GM12878 (cell line): ENCODE results near the gene TRIM32. TPM values are rescaled to one million over a fixed set of nuclear protein-coding genes. Genes with fewer than 3 reads are reported as not detected.
A peak's percentile ranks its signal among the peaks of the same experiment; 100 is the strongest.

Experiments
- ATAC-seq: fragments of 200-7000 bp; cut with Tn5 transposase; 3 replicates; pipeline ENCODE4 v1.9.1; 2020; ENCODE audit warnings: mild to moderate bottlenecking, moderate library complexity
- BruUV-seq: library from RNA; stranded (reverse); fragments of 400-500 nt; replicated peaks from 2 replicates; lab custom pipeline; 2021; lab: Mats Ljungman, UMichigan
- CTCF ChIA-PET: fragments of 300-600 bp; sonication (Branson Sonifier 250); formaldehyde crosslinking; extraction: SDS; loops from one replicate; lab custom pipeline; 2021; ENCODE audit warnings: inconsistent platforms; lab: Yijun Ruan, JAX
- POLR2A ChIA-PET: fragments of 350-600 bp; formaldehyde crosslinking; extraction: SDS; loops from one replicate; lab custom pipeline; 2021; ENCODE audit warnings: inconsistent platforms; lab: Charles Lee
- RAD21 ChIA-PET: fragments of 300-600 bp; sonication (Branson Sonifier 250); formaldehyde crosslinking; loops from one replicate; lab custom pipeline; 2023; ENCODE audit warnings: antibody characterized with exemption; ENCODE audit not compliant: unreplicated experiment; lab: Charles Lee
- SMC1A ChIA-PET: fragments of 300-600 bp; sonication (Branson Sonifier 250); formaldehyde crosslinking; loops from one replicate; lab custom pipeline; 2023; ENCODE audit not compliant: unreplicated experiment, uncharacterized antibody; lab: Charles Lee
- DNase-seq: peaks from one replicate; pipeline ENCODE4 v3.0.0-alpha.2; 2011; ENCODE audit warnings: low read depth, low spot score
- FAIRE-seq: peaks from 3 replicates; lab custom pipeline; 2011; peaks lifted over from hg19 to GRCh38; lab: Jason Lieb, UNC
- H2AFZ ChIP-seq: 2 replicates; pipeline ENCODE4 v1.6.0; 2011; ENCODE audit warnings: low read depth, low read length, control low read depth; ENCODE audit not compliant: control insufficient read depth
- H3K27ac ChIP-seq: 2 replicates; pipeline ENCODE4 v1.5.1; 2011; ENCODE audit warnings: control low read depth; ENCODE audit not compliant: control insufficient read depth, insufficient read depth
- H3K27me3 ChIP-seq, 2 experiments: replicated peaks in 1 of 2; 2 replicates each; pipeline versions ENCODE4 v1.6.0 to v1.6.1; 2011; ENCODE audit warnings: low read length in 1 of 2; ENCODE audit not compliant: control insufficient read depth in 2 of 2, insufficient read depth in 2 of 2
- H3K36me3 ChIP-seq, 2 experiments: 2 replicates each; pipeline ENCODE4 v1.5.1; 2011; ENCODE audit warnings: low read length in 1 of 2; ENCODE audit not compliant: control insufficient read depth in 2 of 2, insufficient read depth in 2 of 2
- H3K4me1 ChIP-seq: 2 replicates; pipeline ENCODE4 v1.6.1; 2011; ENCODE audit warnings: mild to moderate bottlenecking, low read length, moderate library complexity, mixed read lengths; ENCODE audit not compliant: control insufficient read depth, insufficient read depth
- H3K4me2 ChIP-seq: 2 replicates; pipeline ENCODE4 v1.6.0; 2011; ENCODE audit warnings: control low read depth; ENCODE audit not compliant: control insufficient read depth, insufficient read depth
- H3K4me3 ChIP-seq: fragments of 200-600 bp; sonication (generic); 2 replicates; pipeline ENCODE4 v1.5.1; 2016
- H3K79me2 ChIP-seq: 2 replicates; pipeline ENCODE4 v1.6.0; 2011; ENCODE audit warnings: low read length; ENCODE audit not compliant: control insufficient read depth, insufficient read depth
- H3K9ac ChIP-seq: 2 replicates; pipeline ENCODE4 v1.8.0; 2011; ENCODE audit warnings: low read length, control low read depth, mixed read lengths; ENCODE audit not compliant: control insufficient read depth, insufficient read depth
- H3K9me3 ChIP-seq: replicated peaks from 3 replicates; pipeline ENCODE4 v1.5.1; 2011; ENCODE audit warnings: mild to moderate bottlenecking, low read length; ENCODE audit not compliant: control insufficient read depth, insufficient read depth
- H4K20me1 ChIP-seq: 2 replicates; pipeline ENCODE4 v1.6.0; 2011; ENCODE audit not compliant: control insufficient read depth, insufficient read depth
- BCL3 ChIP-seq: IDR thresholded peaks from 2 replicates; pipeline ENCODE4 v1.6.1; 2011; ENCODE audit warnings: borderline replicate concordance, low read depth, mild to moderate bottlenecking, moderate library complexity, low read length; ENCODE audit not compliant: insufficient read depth, poor library complexity, severe bottlenecking
- BMI1 ChIP-seq: fragments of 450-650 bp; IDR thresholded peaks from 2 replicates; pipeline ENCODE4 v1.6.1; 2016; ENCODE audit warnings: mild to moderate bottlenecking, moderate library complexity, borderline replicate concordance
- CTCF ChIP-seq, 3 experiments: IDR thresholded peaks in 2 of 3; conservative IDR thresholded peaks in 1 of 3; 2 replicates each; pipeline ENCODE4 v1.5.1; 2011; ENCODE audit warnings: low read depth in 3 of 3, low read length in 3 of 3, mild to moderate bottlenecking in 3 of 3, control low read depth in 2 of 3, moderate library complexity in 2 of 3, inconsistent platforms in 1 of 3, mixed read lengths in 1 of 3; ENCODE audit not compliant: control insufficient read depth in 2 of 3, insufficient read depth in 1 of 3; ENCODE audit errors: extremely low read depth in 1 of 3
- E4F1 ChIP-seq: fragments of 450-650 bp; IDR thresholded peaks from 2 replicates; pipeline ENCODE4 v1.6.1; 2018; ENCODE audit warnings: borderline replicate concordance, mild to moderate bottlenecking; ENCODE audit not compliant: partially characterized antibody
- FOS ChIP-seq: IDR thresholded peaks from 3 replicates; pipeline ENCODE4 v1.6.1; 2011; ENCODE audit warnings: borderline replicate concordance; ENCODE audit not compliant: insufficient read length; ENCODE audit errors: extremely low read depth
- MAX ChIP-seq: IDR thresholded peaks from 2 replicates; pipeline ENCODE4 v1.6.1; 2012; ENCODE audit warnings: low read depth, low read length, improper control_type of control experiment
- MTA3 ChIP-seq: IDR thresholded peaks from 2 replicates; pipeline ENCODE4 v1.6.1; 2012; ENCODE audit warnings: low read length, inconsistent platforms, borderline replicate concordance
- RAD21 ChIP-seq: IDR thresholded peaks from 2 replicates; pipeline ENCODE4 v1.6.1; 2011; ENCODE audit warnings: mild to moderate bottlenecking, low read depth, low read length, moderate library complexity; ENCODE audit not compliant: insufficient read depth
- SMAD5 ChIP-seq: IDR thresholded peaks from 2 replicates; pipeline ENCODE4 v1.6.1; 2016; ENCODE audit warnings: antibody characterized with exemption, low read depth
- SMC3 ChIP-seq: IDR thresholded peaks from 2 replicates; pipeline ENCODE4 v1.6.1; 2011; ENCODE audit warnings: low read length, improper control_type of control experiment, borderline replicate concordance
- SUPT20H ChIP-seq: IDR thresholded peaks from 2 replicates; pipeline ENCODE4 v1.6.1; 2011; ENCODE audit warnings: low read depth, mild to moderate bottlenecking, low read length, moderate library complexity, borderline replicate concordance; ENCODE audit not compliant: control insufficient read depth
- ZNF384 ChIP-seq: IDR thresholded peaks from 2 replicates; pipeline ENCODE4 v1.6.1; 2012; ENCODE audit warnings: low read depth, mild to moderate bottlenecking, low read length, improper control_type of control experiment, borderline replicate concordance
- WGBS: methylation state at CpG from one replicate; pipeline ENCODE4 v1.1.6; 2016; ENCODE audit warnings: low lambda C conversion rate; ENCODE audit not compliant: insufficient replicate concordance, insufficient coverage; ENCODE audit errors: missing lambda C conversion rate; 5-methylcytosine and 5-hydroxymethylcytosine counted together
- in situ Hi-C: fragments of 300-500 bp; cut with MboI; formaldehyde crosslinking; loops from 9 replicates; pipeline ENCODE4 v1.14.3; 2018; ENCODE audit warnings: mixed read lengths
- intact Hi-C: fragments of 100-400 bp; cut with micrococcal nuclease; formaldehyde crosslinking; loops from one replicate; pipeline ENCODE4 v1.14.2; 2022; ENCODE audit not compliant: unreplicated experiment
- polyA plus RNA-seq, 11 experiments: library from polyadenylated mRNA; depleted of rRNA in 4 of 11; unstranded in 6 of 11; stranded (reverse) in 5 of 11; fragments of >200 nt; fragmentation: Nextera tagmentation in 4 of 11; fragmentation: Illumina TruSeq in 1 of 11; extraction: Ambion mirVana in 4 of 11; extraction: Trizol in 1 of 11; gene quantifications; 1 replicate in 1 of 11; 2 replicates in 10 of 11; pipeline versions ENCODE4 v1.2.1 to v1.2.3, GENCODE V29; 2011 to 2016; ENCODE audit warnings: inconsistent platforms in 2 of 11, missing spikeins in 2 of 11, low read depth in 1 of 11
- total RNA-seq, 4 experiments: library from RNA; depleted of rRNA in 3 of 4; stranded (reverse); fragments of >200 nt in 3 of 4; fragmentation: Illumina TruSeq in 1 of 4; extraction: Trizol in 1 of 4; gene quantifications; 2 replicates each; pipeline versions ENCODE4 v1.2.1 to v1.2.3, GENCODE V29; 2013 to 2021

The TRIM32 gene
- total and polyA plus RNA-seq, 10 of the 15 experiments (the other 5 are each of a cell fraction or from before 2014, with no cell fraction given), result 7.1 to 23.8 (median 12.2) TPM

- RAD21 ChIA-PET, result interaction anchor here (1.0 kb wide), 1 partner anchor 1069 kb away, joined by 3 read pairs; no protein-coding TSS in a partner anchor
- H3K27ac ChIP-seq, result no peak overlapping the region
- in situ Hi-C loops, result loop anchor here (5.0 kb wide), 1 partner anchor 51 kb away; no protein-coding TSS in a partner anchor
- TF ChIP-seq ZNF384 (peak; percentile 35; the same call in 1 of the 2 replicates), SMAD5 (no peak), BCL3 (no peak), FOS (no peak), E4F1 (no peak), BMI1 (no peak), SMC3 (peak; percentile 67), MAX (no peak), MTA3 (no peak), RAD21 (peak; percentile 84), SUPT20H (no peak), CTCF (IDR thresholded peaks at IDR 0.05 in 2 of 3, conservative IDR thresholded peaks at IDR 0.05 in 1 of 3; ENCODE audit: control insufficient read depth in 2 of 3, extremely low read depth in 1 of 3, insufficient read depth in 1 of 3, low read depth in 3 of 3, low read length in 3 of 3) (peak; percentile 63 to 83 (median 66))
These were observed 25.8 kb upstream of the TRIM32 start for GRCh38 chr9:116661037-116661954.

More at GRCh38 chr9:116661037-116661954, 25.8 kb upstream of the TRIM32 start:
- no peaks in the 10 kb centered on the region for H3K27me3 ChIP-seq
- intact Hi-C loops, result loop anchor here (2.0 to 10.0 kb wide), 5 partner anchors 72 to 1068 kb away; no protein-coding TSS in a partner anchor
- 45% methylated on average over 7 of the region's 7 CpGs for WGBS
- no peaks in the 10 kb centered on the region for H3K4me1 ChIP-seq
- ATAC-seq (peak; percentile 90), FAIRE-seq (peak; percentile 93), DNase-seq (peak; percentile 24)
- CTCF ChIA-PET, result interaction anchor here (0.7 to 1.7 kb wide), 8 partner anchors 11 to 1069 kb away, joined by 3 to 7 read pairs (median 4); no protein-coding TSS in a partner anchor
- no peaks in the 10 kb centered on the region for H3K9me3 ChIP-seq
- H3K9ac ChIP-seq, result no peak overlapping the region
- SMC1A ChIA-PET, result interaction anchor here (1.0 to 1.2 kb wide), 2 partner anchors 20 to 25 kb away, joined by 3 to 4 read pairs; no protein-coding TSS in a partner anchor
- no peaks in the 10 kb centered on the region; the same call in 1 of the 2 replicates for H4K20me1 ChIP-seq
- no peaks in the 10 kb centered on the region for H3K79me2 ChIP-seq
- no peak overlapping the region for H3K4me3 ChIP-seq
- BruUV-seq, result no TSS peak
- no peak overlapping the region for H3K4me2 ChIP-seq
- no peak overlapping the region for H2AFZ ChIP-seq
- POLR2A ChIA-PET, result no interaction called here
- H3K36me3 ChIP-seq, result no peaks in the 10 kb centered on the region
